H1 (cell line): ENCODE measurements around the gene TEX29. TPM values are rescaled to one million over a fixed set of nuclear protein-coding genes. Genes with fewer than 3 reads are reported as not detected.

Experiments used
- CTCF ChIA-PET: fragments of 300-600 bp; sonication (Branson Sonifier 250); formaldehyde crosslinking; loops from one replicate; lab custom pipeline; 2021; ENCODE audit not compliant: partially characterized antibody; lab: Charles Lee
- POLR2A ChIA-PET: fragments of 300-600 bp; sonication (Branson Sonifier 250); formaldehyde crosslinking; loops from one replicate; lab custom pipeline; 2021; ENCODE audit warnings: inconsistent platforms; ENCODE audit not compliant: partially characterized antibody; lab: Charles Lee
- DNase-seq, 2 experiments: peaks; one replicate each; pipeline versions ENCODE4 v3.0.0 to v3.0.0-alpha.2; 2010 to 2022; ENCODE audit warnings: low spot score in 2 of 2, low read depth in 1 of 2, mixed read lengths in 1 of 2
- FAIRE-seq: peaks from 2 replicates; lab custom pipeline; 2011; peaks lifted over from hg19 to GRCh38; lab: Jason Lieb, UNC
- H2AFZ ChIP-seq: 2 replicates; pipeline ENCODE4 v1.8.1; 2012; ENCODE audit warnings: low read length, inconsistent platforms
- H2AK5ac ChIP-seq: 2 replicates; pipeline ENCODE4 v1.6.1; 2013; ENCODE audit warnings: low read depth, low read length
- H2BK120ac ChIP-seq: replicated peaks from 2 replicates; pipeline ENCODE3; 2013; ENCODE audit warnings: low read depth, low read length, inconsistent platforms
- H2BK12ac ChIP-seq: 2 replicates; pipeline ENCODE4 v1.6.1; 2013; ENCODE audit warnings: low read depth, low read length
- H2BK15ac ChIP-seq: 2 replicates; pipeline ENCODE4 v1.6.1; 2013; ENCODE audit warnings: low read length
- H2BK20ac ChIP-seq: 2 replicates; pipeline ENCODE4 v1.6.1; 2013; ENCODE audit warnings: low read length
- H2BK5ac ChIP-seq: 2 replicates; pipeline ENCODE4 v1.6.1; 2013; ENCODE audit warnings: low read depth, low read length
- H3K14ac ChIP-seq: 2 replicates; pipeline ENCODE4 v1.6.1; 2013; ENCODE audit warnings: inconsistent platforms; ENCODE audit not compliant: insufficient read length
- H3K18ac ChIP-seq: 2 replicates; pipeline ENCODE4 v1.6.1; 2013; ENCODE audit warnings: low read length; ENCODE audit errors: extremely low read depth
- H3K23ac ChIP-seq: 2 replicates; pipeline ENCODE4 v1.6.1; 2013; ENCODE audit warnings: inconsistent platforms; ENCODE audit not compliant: insufficient read length
- H3K23me2 ChIP-seq: 2 replicates; pipeline ENCODE4 v1.6.1; 2013; ENCODE audit warnings: low read depth, low read length
- H3K27ac ChIP-seq: 2 replicates; pipeline ENCODE4 v1.6.1; 2011; ENCODE audit warnings: low read depth, low read length, inconsistent platforms
- H3K27me3 ChIP-seq, 4 experiments: replicated peaks in 1 of 4; 1 replicate in 1 of 4; 2 replicates in 3 of 4; pipeline versions ENCODE4 v1.6.1 to v1.8.1; 2011 to 2013; ENCODE audit warnings: low read length in 3 of 4, mild to moderate bottlenecking in 3 of 4, inconsistent platforms in 2 of 4, mixed read lengths in 2 of 4, moderate library complexity in 1 of 4; ENCODE audit not compliant: control insufficient read depth in 3 of 4, insufficient read depth in 3 of 4; ENCODE audit errors: extremely low read depth in 1 of 4
- H3K36me3 ChIP-seq, 4 experiments: 2 replicates each; pipeline versions ENCODE4 v1.6.1 to v1.8.1; 2011 to 2013; ENCODE audit warnings: mild to moderate bottlenecking in 4 of 4, low read length in 3 of 4, moderate library complexity in 2 of 4, control low read depth in 1 of 4, inconsistent platforms in 1 of 4; ENCODE audit not compliant: insufficient read depth in 4 of 4, control insufficient read depth in 2 of 4
- H3K4ac ChIP-seq: replicated peaks from 2 replicates; pipeline ENCODE3; 2013; ENCODE audit warnings: low read length, low read depth, mixed read lengths, inconsistent platforms; ENCODE audit not compliant: insufficient read length
- H3K4me1 ChIP-seq, 4 experiments: replicated peaks in 1 of 4; 1 replicate in 1 of 4; 2 replicates in 3 of 4; pipeline versions ENCODE4 v1.6.1 to v1.8.1; 2011 to 2013; ENCODE audit warnings: low read length in 3 of 4, inconsistent platforms in 2 of 4, mixed read lengths in 1 of 4; ENCODE audit not compliant: insufficient read depth in 4 of 4, control insufficient read depth in 3 of 4
- H3K4me2 ChIP-seq, 2 experiments: 2 replicates each; pipeline versions ENCODE4 v1.6.1 to v1.8.1; 2011 to 2013; ENCODE audit warnings: low read depth in 2 of 2, low read length in 2 of 2, control low read depth in 1 of 2, inconsistent platforms in 1 of 2, mild to moderate bottlenecking in 1 of 2; ENCODE audit not compliant: insufficient read depth in 1 of 2
- H3K4me3 ChIP-seq, 4 experiments: fragments of 200-600, 300-600 bp in 1 of 4; sonication (generic), shearing (Covaris generic), sonication (Bioruptor Twin) in 1 of 4; 2 replicates each; pipeline versions ENCODE4 v1.5.1 to v1.8.1; 2011 to 2016; ENCODE audit warnings: low read length in 4 of 4, low read depth in 3 of 4, control low read depth in 2 of 4, inconsistent platforms in 2 of 4, mild to moderate bottlenecking in 2 of 4, mixed read lengths in 1 of 4, moderate library complexity in 1 of 4; ENCODE audit not compliant: insufficient read depth in 2 of 4; ENCODE audit errors: extremely low read depth in 1 of 4
- H3K56ac ChIP-seq: replicated peaks from 2 replicates; pipeline ENCODE3; 2013; ENCODE audit warnings: low read depth, mild to moderate bottlenecking, mixed read lengths, low read length, inconsistent platforms; ENCODE audit not compliant: insufficient read length
- H3K79me1 ChIP-seq: 2 replicates; pipeline ENCODE4 v1.6.1; 2013; ENCODE audit warnings: low read depth, low read length, control low read depth
- H3K79me2 ChIP-seq, 2 experiments: 2 replicates each; pipeline versions ENCODE4 v1.6.1 to v1.8.1; 2012 to 2013; ENCODE audit warnings: low read length in 2 of 2, mild to moderate bottlenecking in 2 of 2, inconsistent platforms in 1 of 2; ENCODE audit not compliant: insufficient read depth in 2 of 2, control insufficient read depth in 1 of 2
- H3K9ac ChIP-seq, 4 experiments: replicated peaks in 1 of 4; 1 replicate in 1 of 4; 2 replicates in 3 of 4; pipeline versions ENCODE4 v1.6.1 to v1.8.1; 2011 to 2013; ENCODE audit warnings: low read depth in 3 of 4, low read length in 3 of 4, control low read depth in 2 of 4, mild to moderate bottlenecking in 2 of 4, moderate library complexity in 2 of 4, inconsistent platforms in 1 of 4; ENCODE audit errors: extremely low read depth in 1 of 4
- H3K9me3 ChIP-seq, 2 experiments: 2 replicates each; pipeline versions ENCODE4 v1.6.1 to v1.8.1; 2012 to 2013; ENCODE audit warnings: mild to moderate bottlenecking in 2 of 2, moderate library complexity in 2 of 2, control low read depth in 1 of 2, inconsistent platforms in 1 of 2, low read depth in 1 of 2, low read length in 1 of 2, mixed read lengths in 1 of 2; ENCODE audit not compliant: insufficient read depth in 2 of 2
- H4K20me1 ChIP-seq, 2 experiments: replicated peaks in 1 of 2; 2 replicates each; pipeline versions ENCODE3 to v1.8.1; 2011 to 2013; ENCODE audit warnings: inconsistent platforms in 2 of 2, low read length in 2 of 2, mild to moderate bottlenecking in 1 of 2; ENCODE audit not compliant: insufficient read depth in 2 of 2, control insufficient read depth in 1 of 2
- H4K5ac ChIP-seq: 2 replicates; pipeline ENCODE4 v1.6.1; 2013; ENCODE audit warnings: low read length, low read depth, mixed read lengths, inconsistent platforms; ENCODE audit not compliant: insufficient read length
- H4K8ac ChIP-seq: 2 replicates; pipeline ENCODE4 v1.8.0; 2013; ENCODE audit warnings: mild to moderate bottlenecking, moderate library complexity, low read length, inconsistent platforms; ENCODE audit not compliant: insufficient read depth; ENCODE audit errors: extremely low read depth
- H4K91ac ChIP-seq: replicated peaks from 2 replicates; pipeline ENCODE3; 2013; ENCODE audit warnings: low read length, mixed read lengths, inconsistent platforms; ENCODE audit not compliant: insufficient read length
- BRCA1 ChIP-seq: IDR thresholded peaks from 2 replicates; pipeline ENCODE4 v1.6.1; 2012; ENCODE audit warnings: low read depth, low read length, improper control_type of control experiment
- CHD1 ChIP-seq: IDR thresholded peaks from 2 replicates; pipeline ENCODE4 v1.6.1; 2012; ENCODE audit warnings: low read depth, low read length, improper control_type of control experiment
- EGR1 ChIP-seq: IDR thresholded peaks from 2 replicates; pipeline ENCODE4 v1.6.1; 2011; ENCODE audit warnings: low read depth, low read length, borderline replicate concordance
- JUND ChIP-seq: IDR thresholded peaks from 2 replicates; pipeline ENCODE4 v1.6.1; 2011; ENCODE audit warnings: mild to moderate bottlenecking, improper control_type of control experiment, low read length
- KDM1A ChIP-seq: fragments of 200-600, 300-600 bp; sonication (generic); IDR thresholded peaks from 2 replicates; pipeline ENCODE4 v1.7.1; 2016; ENCODE audit warnings: mild to moderate bottlenecking, low read length, borderline replicate concordance
- POU5F1 ChIP-seq: IDR thresholded peaks from 2 replicates; pipeline ENCODE4 v1.6.1; 2011; ENCODE audit warnings: low read depth, mild to moderate bottlenecking, low read length, moderate library complexity
- WGBS, 2 experiments: shearing (Covaris generic) in 1 of 2; methylation state at CpG; one replicate each; pipeline versions ENCODE4 v1.1.6 to v1.1.7; 2013 to 2015; ENCODE audit warnings: low lambda C conversion rate in 2 of 2, mixed read lengths in 2 of 2, inconsistent platforms in 1 of 2, low coverage in 1 of 2, missing lambda C conversion rate in 1 of 2; ENCODE audit not compliant: insufficient replicate concordance in 2 of 2, insufficient coverage in 1 of 2, insufficient read length in 1 of 2; ENCODE audit errors: extremely low coverage in 1 of 2, missing lambda C conversion rate in 1 of 2; 5-methylcytosine and 5-hydroxymethylcytosine counted together
- polyA plus RNA-seq, 7 experiments: library from polyadenylated mRNA; depleted of rRNA in 3 of 7; stranded (reverse) in 5 of 7; unstranded in 2 of 7; fragments of >200 nt in 5 of 7; fragments of 200-250 nt in 2 of 7; gene quantifications; 1 replicate in 5 of 7; 2 replicates in 1 of 7; 4 replicates in 1 of 7; pipeline versions ENCODE4 v1.2.1 to v1.2.3, GENCODE V29; 2011 to 2013; ENCODE audit warnings: missing spikeins in 2 of 7, mixed read lengths in 2 of 7
- total RNA-seq: library from RNA; stranded (reverse); fragmentation: NEBNext Ultra II Directional; extraction: Animal tissue kit (Norgen Biotek cat#: 25700); gene quantifications from 2 replicates; pipeline ENCODE4 v1.2.1, GENCODE V29; 2021
- TF ChIP-seq, protein P1 (sequence below): IDR thresholded peaks from 2 replicates; pipeline ENCODE4 v1.6.1; 2012; ENCODE audit warnings: low read length, inconsistent platforms
- TF ChIP-seq, protein P2 (sequence below): IDR thresholded peaks from 2 replicates; pipeline ENCODE4 v1.6.1; 2012; ENCODE audit warnings: inconsistent platforms
- TF ChIP-seq, protein P3 (sequence below): IDR thresholded peaks from 2 replicates; pipeline ENCODE4 v1.6.1; 2011; ENCODE audit warnings: low read length, improper control_type of control experiment

TEX29 gene
- total and polyA plus RNA-seq, 2 of the 8 experiments (the other 6 are each of a cell fraction or from before 2014, with no cell fraction given): 0.08 TPM; not detected in 1

DNA sequence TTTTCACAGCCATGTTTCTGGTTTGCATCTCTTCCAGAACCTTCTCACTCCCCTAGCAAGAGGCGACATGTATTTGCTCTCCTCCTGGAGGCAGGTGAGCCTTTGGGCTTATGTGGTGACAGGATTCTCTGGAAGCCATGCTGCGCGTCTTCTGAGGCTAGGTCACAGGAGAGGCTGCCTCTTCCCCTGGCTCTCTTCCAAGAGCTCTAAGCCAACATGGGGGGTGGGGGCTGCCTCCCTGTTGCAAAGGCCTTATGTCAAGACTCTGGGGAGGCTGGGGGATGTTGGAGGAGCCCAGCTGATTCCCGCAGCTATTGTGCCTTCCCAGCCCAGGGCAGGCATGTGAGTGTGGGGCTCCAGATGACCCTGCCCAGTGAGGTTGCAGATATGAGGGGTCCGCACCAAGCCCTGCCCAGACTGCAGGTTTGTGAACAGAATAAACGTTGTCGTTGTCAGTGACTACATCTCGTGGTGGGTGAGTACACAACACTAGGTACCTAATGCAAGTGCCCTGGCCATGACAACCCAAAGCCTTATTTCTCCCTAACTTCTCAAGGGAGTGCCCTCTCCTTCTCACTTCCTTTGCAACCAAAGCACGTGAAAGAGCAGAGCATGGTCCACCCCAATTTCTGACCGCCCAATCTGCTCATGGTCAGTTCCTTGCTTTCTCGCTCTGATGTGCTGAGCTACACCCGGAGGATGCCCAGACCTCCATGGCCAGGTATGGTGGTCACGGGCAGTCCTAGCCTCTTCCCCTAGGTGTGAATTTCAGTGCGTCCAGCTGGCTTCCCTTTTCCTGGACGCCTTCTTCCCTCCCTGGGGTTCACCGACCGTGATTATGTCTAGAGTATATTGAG, 44.9 kb downstream of the TEX29 start:
- Histone ChIP-seq H2BK120ac (no peak overlapping the region), H4K8ac (no peak overlapping the region), H3K27me3 (no peaks in the 10 kb centered on the region), H3K14ac (no peak overlapping the region), H4K91ac (no peak overlapping the region), H3K4ac (no peak overlapping the region), H2AFZ (no peak overlapping the region), H3K9me3 (no peaks in the 10 kb centered on the region), H4K5ac (no peak overlapping the region), H2BK15ac (no peak overlapping the region), H3K4me2 (no peak overlapping the region), H3K79me1 (no peaks in the 10 kb centered on the region; the same call in 1 of the 2 replicates), H3K18ac (no peak overlapping the region), H3K56ac (no peak overlapping the region), H3K9ac (no peak overlapping the region), H3K27ac (no peak overlapping the region), H3K4me3 (no peak overlapping the region), H3K4me1 (no peaks in the 10 kb centered on the region; a peak in 1 of 7 replicates), H3K23ac (no peak overlapping the region), H2BK20ac (no peak overlapping the region), H3K23me2 (no peaks in the 10 kb centered on the region), H4K20me1 (no peaks in the 10 kb centered on the region), H3K79me2 (no peaks in the 10 kb centered on the region), H3K36me3 (no peaks in the 10 kb centered on the region), H2BK12ac (no peak overlapping the region), H2BK5ac (no peak overlapping the region), H2AK5ac (no peak overlapping the region)
- peak in 1 of 2 experiments; percentile 16 for DNase-seq
- POLR2A ChIA-PET: no interaction called here
- CTCF ChIA-PET: no interaction called here
- 85% methylated on average over 17 of the region's 17 CpGs; no CpG with 5 or more reads in 1 of the 2 experiments for WGBS, 2 experiments
- FAIRE-seq: no peak
- TF ChIP-seq, protein P1, sequence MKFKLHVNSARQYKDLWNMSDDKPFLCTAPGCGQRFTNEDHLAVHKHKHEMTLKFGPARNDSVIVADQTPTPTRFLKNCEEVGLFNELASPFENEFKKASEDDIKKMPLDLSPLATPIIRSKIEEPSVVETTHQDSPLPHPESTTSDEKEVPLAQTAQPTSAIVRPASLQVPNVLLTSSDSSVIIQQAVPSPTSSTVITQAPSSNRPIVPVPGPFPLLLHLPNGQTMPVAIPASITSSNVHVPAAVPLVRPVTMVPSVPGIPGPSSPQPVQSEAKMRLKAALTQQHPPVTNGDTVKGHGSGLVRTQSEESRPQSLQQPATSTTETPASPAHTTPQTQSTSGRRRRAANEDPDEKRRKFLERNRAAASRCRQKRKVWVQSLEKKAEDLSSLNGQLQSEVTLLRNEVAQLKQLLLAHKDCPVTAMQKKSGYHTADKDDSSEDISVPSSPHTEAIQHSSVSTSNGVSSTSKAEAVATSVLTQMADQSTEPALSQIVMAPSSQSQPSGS: no peak
- TF ChIP-seq EGR1 (no peak), JUND (no peak), BRCA1 (no peak), POU5F1 (no peak), KDM1A (no peak), CHD1 (no peak)
- TF ChIP-seq, protein P2, sequence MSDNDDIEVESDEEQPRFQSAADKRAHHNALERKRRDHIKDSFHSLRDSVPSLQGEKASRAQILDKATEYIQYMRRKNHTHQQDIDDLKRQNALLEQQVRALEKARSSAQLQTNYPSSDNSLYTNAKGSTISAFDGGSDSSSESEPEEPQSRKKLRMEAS: no peak
- TF ChIP-seq, protein P3, sequence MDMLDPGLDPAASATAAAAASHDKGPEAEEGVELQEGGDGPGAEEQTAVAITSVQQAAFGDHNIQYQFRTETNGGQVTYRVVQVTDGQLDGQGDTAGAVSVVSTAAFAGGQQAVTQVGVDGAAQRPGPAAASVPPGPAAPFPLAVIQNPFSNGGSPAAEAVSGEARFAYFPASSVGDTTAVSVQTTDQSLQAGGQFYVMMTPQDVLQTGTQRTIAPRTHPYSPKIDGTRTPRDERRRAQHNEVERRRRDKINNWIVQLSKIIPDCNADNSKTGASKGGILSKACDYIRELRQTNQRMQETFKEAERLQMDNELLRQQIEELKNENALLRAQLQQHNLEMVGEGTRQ: no peak
